ENCODE measurements around the gene FBRSL1.

The FBRSL1 gene

GRCh38 chr12:132450418-132451171 is 39.4 kb upstream of the FBRSL1 start:
- Histone ChIP-seq H3K9ac (ENCODE audit: low read depth, low read length) (no peak overlapping the region), H3K36me3 (ENCODE audit: insufficient read depth, low read length) (no peaks in the 10 kb centered on the region), H3K9me3 (ENCODE audit: control insufficient read depth, insufficient read depth, low read length) (no peaks in the 10 kb centered on the region), H3K4me1 (ENCODE audit: insufficient read depth, low read length) (no peaks in the 10 kb centered on the region)

- Histone ChIP-seq H3K9me3 (ENCODE audit: control insufficient read depth, insufficient read depth, low read length) (no peaks in the 10 kb centered on the region), H3K36me3 (ENCODE audit: insufficient read depth, low read length) (no peaks in the 10 kb centered on the region), H3K9ac (ENCODE audit: low read depth, low read length) (no peak overlapping the region), H3K4me1 (ENCODE audit: insufficient read depth, low read length) (no peaks in the 10 kb centered on the region)
Observed at GRCh38 chr12:132451172-132451835, 38.6 kb upstream of the FBRSL1 start.

GRCh38 chr12:132451836-132452195 is 38.1 kb upstream of the FBRSL1 start:
- H3K36me3 ChIP-seq (ENCODE audit: insufficient read depth, low read length): no peaks in the 10 kb centered on the region
- no peaks in the 10 kb centered on the region for H3K9me3 ChIP-seq (ENCODE audit: control insufficient read depth, insufficient read depth, low read length)
- H3K9ac ChIP-seq (ENCODE audit: low read depth, low read length): no peak overlapping the region
- H3K4me1 ChIP-seq (ENCODE audit: insufficient read depth, low read length): no peaks in the 10 kb centered on the region

GRCh38 chr12:132452596-132453350 is 37.2 kb upstream of the FBRSL1 start:
- Histone ChIP-seq H3K9me3 (ENCODE audit: control insufficient read depth, insufficient read depth, low read length) (no peaks in the 10 kb centered on the region), H3K4me1 (ENCODE audit: insufficient read depth, low read length) (no peaks in the 10 kb centered on the region), H3K9ac (ENCODE audit: low read depth, low read length) (no peak overlapping the region), H3K36me3 (ENCODE audit: insufficient read depth, low read length) (no peaks in the 10 kb centered on the region)

GRCh38 chr12:132453361-132454192 is 36.4 kb upstream of the FBRSL1 start:
- Histone ChIP-seq H3K9ac (ENCODE audit: low read depth, low read length) (no peak overlapping the region), H3K36me3 (ENCODE audit: insufficient read depth, low read length) (no peaks in the 10 kb centered on the region), H3K9me3 (ENCODE audit: control insufficient read depth, insufficient read depth, low read length) (no peaks in the 10 kb centered on the region), H3K4me1 (ENCODE audit: insufficient read depth, low read length) (no peaks in the 10 kb centered on the region)

- H3K36me3 ChIP-seq (ENCODE audit: insufficient read depth, low read length): no peaks in the 10 kb centered on the region
- H3K9ac ChIP-seq (ENCODE audit: low read depth, low read length): no peak overlapping the region
- no peaks in the 10 kb centered on the region for H3K4me1 ChIP-seq (ENCODE audit: insufficient read depth, low read length)
- no peaks in the 10 kb centered on the region for H3K9me3 ChIP-seq (ENCODE audit: control insufficient read depth, insufficient read depth, low read length)
Observed at GRCh38 chr12:132454193-132454932, 35.6 kb upstream of the FBRSL1 start.

GRCh38 chr12:132454933-132455418 is 35.0 kb upstream of the FBRSL1 start:
- no peaks in the 10 kb centered on the region for H3K4me1 ChIP-seq (ENCODE audit: insufficient read depth, low read length)
- no peaks in the 10 kb centered on the region for H3K9me3 ChIP-seq (ENCODE audit: control insufficient read depth, insufficient read depth, low read length)
- H3K36me3 ChIP-seq (ENCODE audit: insufficient read depth, low read length): no peaks in the 10 kb centered on the region
- H3K9ac ChIP-seq (ENCODE audit: low read depth, low read length): no peak overlapping the region

- no peaks in the 10 kb centered on the region for H3K4me1 ChIP-seq (ENCODE audit: insufficient read depth, low read length)
- no peaks in the 10 kb centered on the region for H3K9me3 ChIP-seq (ENCODE audit: control insufficient read depth, insufficient read depth, low read length)
- H3K9ac ChIP-seq (ENCODE audit: low read depth, low read length): no peak overlapping the region
- no peaks in the 10 kb centered on the region for H3K36me3 ChIP-seq (ENCODE audit: insufficient read depth, low read length)
Observed at GRCh38 chr12:132455565-132455964, 34.4 kb upstream of the FBRSL1 start.

GRCh38 chr12:132456186-132456943 is 33.6 kb upstream of the FBRSL1 start:
- H3K9ac ChIP-seq (ENCODE audit: low read depth, low read length): no peak overlapping the region
- no peaks in the 10 kb centered on the region for H3K4me1 ChIP-seq (ENCODE audit: insufficient read depth, low read length)
- H3K9me3 ChIP-seq (ENCODE audit: control insufficient read depth, insufficient read depth, low read length): no peaks in the 10 kb centered on the region
- H3K36me3 ChIP-seq (ENCODE audit: insufficient read depth, low read length): no peaks in the 10 kb centered on the region

- Histone ChIP-seq H3K36me3 (ENCODE audit: insufficient read depth, low read length) (no peaks in the 10 kb centered on the region), H3K9ac (ENCODE audit: low read depth, low read length) (no peak overlapping the region), H3K4me1 (ENCODE audit: insufficient read depth, low read length) (no peaks in the 10 kb centered on the region), H3K9me3 (ENCODE audit: control insufficient read depth, insufficient read depth, low read length) (no peaks in the 10 kb centered on the region)
Observed at GRCh38 chr12:132456944-132457495, 32.9 kb upstream of the FBRSL1 start.

- Histone ChIP-seq H3K4me1 (ENCODE audit: insufficient read depth, low read length) (no peaks in the 10 kb centered on the region), H3K36me3 (ENCODE audit: insufficient read depth, low read length) (no peaks in the 10 kb centered on the region), H3K9ac (ENCODE audit: low read depth, low read length) (no peak overlapping the region), H3K9me3 (ENCODE audit: control insufficient read depth, insufficient read depth, low read length) (no peaks in the 10 kb centered on the region; the same call in 1 of the 2 replicates)
Observed at GRCh38 chr12:132458441-132458840, 31.5 kb upstream of the FBRSL1 start.

- Histone ChIP-seq H3K4me1 (ENCODE audit: insufficient read depth, low read length) (no peaks in the 10 kb centered on the region), H3K9me3 (ENCODE audit: control insufficient read depth, insufficient read depth, low read length) (no peaks in the 10 kb centered on the region; the same call in 1 of the 2 replicates), H3K9ac (ENCODE audit: low read depth, low read length) (no peak overlapping the region), H3K36me3 (ENCODE audit: insufficient read depth, low read length) (no peaks in the 10 kb centered on the region)
Observed at GRCh38 chr12:132458846-132459641, 30.9 kb upstream of the FBRSL1 start.

Data from ES-I3 (cell line).